H9 (cell line): ENCODE results near the gene IMMP2L. TPM values are rescaled to one million over a fixed set of nuclear protein-coding genes. Genes with fewer than 3 reads are reported as not detected.

Source experiments
- DNase-seq: peaks from one replicate; pipeline ENCODE4 v3.0.0-alpha.2; 2017
- H2AFZ ChIP-seq: one replicate; pipeline ENCODE4 v1.6.1; 2013; ENCODE audit warnings: mild to moderate bottlenecking, low read length, control low read depth, moderate library complexity
- H2AK5ac ChIP-seq: 2 replicates; pipeline ENCODE4 v1.6.1; 2013; ENCODE audit warnings: low read length, control low read depth, mixed read lengths; ENCODE audit not compliant: insufficient read length
- H2BK120ac ChIP-seq: one replicate; pipeline ENCODE4 v1.6.1; 2013; ENCODE audit warnings: low read depth, mild to moderate bottlenecking, low read length, control low read depth, inconsistent platforms; ENCODE audit not compliant: poor library complexity, severe bottlenecking
- H2BK12ac ChIP-seq: 2 replicates; pipeline ENCODE4 v1.6.1; 2013; ENCODE audit warnings: low read length, control low read depth, mixed read lengths, low read depth; ENCODE audit not compliant: insufficient read length
- H2BK15ac ChIP-seq: 2 replicates; pipeline ENCODE4 v1.6.1; 2013; ENCODE audit warnings: low read depth, low read length, control low read depth
- H2BK20ac ChIP-seq: one replicate; pipeline ENCODE4 v1.6.1; 2013; ENCODE audit warnings: low read depth, mild to moderate bottlenecking, low read length, control low read depth, inconsistent platforms; ENCODE audit not compliant: poor library complexity, severe bottlenecking
- H2BK5ac ChIP-seq: 2 replicates; pipeline ENCODE4 v1.6.1; 2013; ENCODE audit warnings: low read length, control low read depth, mixed read lengths; ENCODE audit not compliant: insufficient read length
- H3K14ac ChIP-seq: 2 replicates; pipeline ENCODE4 v1.6.1; 2013; ENCODE audit warnings: low read length, control low read depth; ENCODE audit not compliant: insufficient read depth
- H3K18ac ChIP-seq: 2 replicates; pipeline ENCODE4 v1.6.1; 2013; ENCODE audit warnings: low read depth, mild to moderate bottlenecking, mixed read lengths, low read length, control low read depth; ENCODE audit not compliant: insufficient read length
- H3K23ac ChIP-seq: 2 replicates; pipeline ENCODE4 v1.6.1; 2013; ENCODE audit warnings: low read length, control low read depth, mixed read lengths, low read depth; ENCODE audit not compliant: insufficient read length
- H3K23me2 ChIP-seq: 2 replicates; pipeline ENCODE4 v1.6.1; 2013; ENCODE audit warnings: low read depth, mild to moderate bottlenecking, mixed read lengths, low read length, control low read depth; ENCODE audit not compliant: insufficient read length, poor library complexity, severe bottlenecking
- H3K27ac ChIP-seq: 2 replicates; pipeline ENCODE4 v1.5.1; 2013; ENCODE audit warnings: low read length, control low read depth, mixed read lengths, low read depth; ENCODE audit not compliant: insufficient read length
- H3K27me3 ChIP-seq: 2 replicates; pipeline ENCODE4 v1.6.1; 2013; ENCODE audit warnings: low read length, control low read depth, inconsistent platforms; ENCODE audit not compliant: insufficient read depth
- H3K4ac ChIP-seq: 2 replicates; pipeline ENCODE4 v1.6.1; 2013; ENCODE audit warnings: low read depth, mild to moderate bottlenecking, control low read depth, inconsistent platforms, low read length, moderate library complexity
- H3K4me1 ChIP-seq: 2 replicates; pipeline ENCODE4 v1.6.1; 2013; ENCODE audit warnings: low read length, control low read depth, inconsistent platforms; ENCODE audit not compliant: insufficient read depth
- H3K4me2 ChIP-seq: 2 replicates; pipeline ENCODE4 v1.6.1; 2013; ENCODE audit warnings: low read length, control low read depth, mixed read lengths; ENCODE audit not compliant: insufficient read length, insufficient read depth
- H3K56ac ChIP-seq: 2 replicates; pipeline ENCODE4 v1.6.1; 2013; ENCODE audit warnings: low read depth, mild to moderate bottlenecking, mixed read lengths, low read length, control low read depth; ENCODE audit not compliant: insufficient read length
- H3K79me1 ChIP-seq: 2 replicates; pipeline ENCODE4 v1.6.1; 2013; ENCODE audit warnings: low read depth, mild to moderate bottlenecking, moderate library complexity, low read length, control low read depth, inconsistent platforms; ENCODE audit not compliant: insufficient read depth, poor library complexity, severe bottlenecking
- H3K79me2 ChIP-seq: 2 replicates; pipeline ENCODE4 v1.6.1; 2013; ENCODE audit warnings: low read length, control low read depth, inconsistent platforms; ENCODE audit not compliant: insufficient read depth
- H3K9ac ChIP-seq: 2 replicates; pipeline ENCODE4 v1.6.1; 2013; ENCODE audit warnings: low read length, control low read depth, mixed read lengths; ENCODE audit not compliant: insufficient read length; ENCODE audit errors: extremely low read depth
- H3K9me3 ChIP-seq: one replicate; pipeline ENCODE4 v1.6.1; 2013; ENCODE audit warnings: low read depth, low read length, inconsistent platforms; ENCODE audit not compliant: control insufficient read depth
- H3T11ph ChIP-seq: one replicate; pipeline ENCODE4 v1.6.1; 2013; ENCODE audit warnings: mild to moderate bottlenecking, low read length, control low read depth, inconsistent platforms
- H4K20me1 ChIP-seq: one replicate; pipeline ENCODE4 v1.6.1; 2013; ENCODE audit not compliant: control insufficient read depth, insufficient read length, insufficient read depth
- H4K5ac ChIP-seq: 2 replicates; pipeline ENCODE4 v1.6.1; 2013; ENCODE audit warnings: low read depth, mild to moderate bottlenecking, mixed read lengths, low read length, control low read depth; ENCODE audit not compliant: insufficient read length
- H4K8ac ChIP-seq: replicated peaks from 2 replicates; pipeline ENCODE4 v1.6.1; 2013; ENCODE audit warnings: low read length, control low read depth, mixed read lengths, low read depth; ENCODE audit not compliant: insufficient read length
- H4K91ac ChIP-seq: 2 replicates; pipeline ENCODE4 v1.6.1; 2013; ENCODE audit warnings: low read depth, mild to moderate bottlenecking, moderate library complexity, mixed read lengths, low read length, control low read depth; ENCODE audit not compliant: insufficient read length
- H3K27ac Mint-ChIP-seq, 3 experiments: 2 replicates in 2 of 3; 3 replicates in 1 of 3; pipeline ENCODE4 v1.8.0; 2020 to 2021; ENCODE audit warnings: mixed read lengths in 3 of 3, mild to moderate bottlenecking in 1 of 3, moderate library complexity in 1 of 3
- H3K27me3 Mint-ChIP-seq: 2 replicates; pipeline ENCODE4 v1.8.0; 2021; ENCODE audit warnings: low read depth, mild to moderate bottlenecking, moderate library complexity, mixed read lengths
- H3K36me3 Mint-ChIP-seq, 3 experiments: 2 replicates in 2 of 3; 3 replicates in 1 of 3; pipeline ENCODE4 v1.8.0; 2020 to 2021; ENCODE audit warnings: low read depth in 3 of 3, mixed read lengths in 3 of 3; ENCODE audit not compliant: insufficient read depth in 1 of 3
- H3K4me1 Mint-ChIP-seq, 2 experiments: 2 replicates each; pipeline ENCODE4 v1.8.0; 2020; ENCODE audit warnings: mixed read lengths in 2 of 2
- H3K4me3 Mint-ChIP-seq, 2 experiments: 2 replicates in 1 of 2; 3 replicates in 1 of 2; pipeline ENCODE4 v1.8.0; 2020 to 2021; ENCODE audit warnings: mild to moderate bottlenecking in 2 of 2, mixed read lengths in 2 of 2, moderate library complexity in 1 of 2
- H3K9me3 Mint-ChIP-seq, 2 experiments: 2 replicates in 1 of 2; 3 replicates in 1 of 2; pipeline ENCODE4 v1.8.0; 2020; ENCODE audit warnings: mild to moderate bottlenecking in 2 of 2, mixed read lengths in 2 of 2, moderate library complexity in 1 of 2
- WGBS: extraction: QIAGEN DNeasy Blood & Tissue Kit; methylation state at CpG from one replicate; pipeline ENCODE4 v1.1.7; 2013; ENCODE audit warnings: missing lambda C conversion rate, low lambda C conversion rate, mixed read lengths; ENCODE audit not compliant: insufficient read length; ENCODE audit errors: extremely low coverage; 5-methylcytosine and 5-hydroxymethylcytosine counted together
- total RNA-seq: library from RNA; stranded (reverse); gene quantifications from 2 replicates; pipeline ENCODE4 v1.2.1, GENCODE V29; 2021
- TF ChIP-seq, protein P1 (sequence below): fragments of 200-600 bp; sonication (generic); conservative IDR thresholded peaks from 3 replicates; pipeline ENCODE4 v1.8.0; 2021; ENCODE audit warnings: antibody characterized with exemption, mild to moderate bottlenecking

The IMMP2L gene
- total RNA-seq, 1 experiment from 2014 or later = 14.7 TPM

GRCh38 chr7:111228437-111228836, 333.9 kb downstream of the IMMP2L start:
- Histone ChIP-seq H3K14ac (no peak overlapping the region), H3K9ac (no peak overlapping the region), H4K5ac (no peak overlapping the region), H2BK120ac (no peak overlapping the region), H3K4me2 (no peak overlapping the region), H2AFZ (no peak overlapping the region), H3K27me3 (no peaks in the 10 kb centered on the region), H3K4me1 (no peaks in the 10 kb centered on the region), H3K27ac (no peak overlapping the region), H3K9me3 (no peaks in the 10 kb centered on the region), H2BK15ac (no peak overlapping the region), H3K4ac (no peak overlapping the region), H3K79me2 (no peaks in the 10 kb centered on the region), H4K20me1 (no peaks in the 10 kb centered on the region), H3K23me2 (no peaks in the 10 kb centered on the region), H3K79me1 (no peaks in the 10 kb centered on the region), H3K23ac (no peak overlapping the region), H3K56ac (no peak overlapping the region), H2BK12ac (no peak overlapping the region), H4K8ac (no peak overlapping the region), H3T11ph (no peak overlapping the region), H2AK5ac (no peak overlapping the region), H3K18ac (no peak overlapping the region), H2BK5ac (no peak overlapping the region), H4K91ac (no peak overlapping the region), H2BK20ac (no peak overlapping the region)
- no peak overlapping the region for H3K4me3 Mint-ChIP-seq
- no peaks in the 10 kb centered on the region for H3K27me3 Mint-ChIP-seq
- peaks cover 7 to 8% of the 10 kb centered on the region in 2 experiments for H3K4me1 Mint-ChIP-seq
- DNase-seq = no peak
- H3K27ac Mint-ChIP-seq = no peak overlapping the region
- no peaks in the 10 kb centered on the region; a peak in 1 of 5 replicates for H3K9me3 Mint-ChIP-seq
- H3K36me3 Mint-ChIP-seq = no peaks in the 10 kb centered on the region
- no CpG with 5 or more reads among the region's 1 CpG for WGBS
- TF ChIP-seq, protein P1, sequence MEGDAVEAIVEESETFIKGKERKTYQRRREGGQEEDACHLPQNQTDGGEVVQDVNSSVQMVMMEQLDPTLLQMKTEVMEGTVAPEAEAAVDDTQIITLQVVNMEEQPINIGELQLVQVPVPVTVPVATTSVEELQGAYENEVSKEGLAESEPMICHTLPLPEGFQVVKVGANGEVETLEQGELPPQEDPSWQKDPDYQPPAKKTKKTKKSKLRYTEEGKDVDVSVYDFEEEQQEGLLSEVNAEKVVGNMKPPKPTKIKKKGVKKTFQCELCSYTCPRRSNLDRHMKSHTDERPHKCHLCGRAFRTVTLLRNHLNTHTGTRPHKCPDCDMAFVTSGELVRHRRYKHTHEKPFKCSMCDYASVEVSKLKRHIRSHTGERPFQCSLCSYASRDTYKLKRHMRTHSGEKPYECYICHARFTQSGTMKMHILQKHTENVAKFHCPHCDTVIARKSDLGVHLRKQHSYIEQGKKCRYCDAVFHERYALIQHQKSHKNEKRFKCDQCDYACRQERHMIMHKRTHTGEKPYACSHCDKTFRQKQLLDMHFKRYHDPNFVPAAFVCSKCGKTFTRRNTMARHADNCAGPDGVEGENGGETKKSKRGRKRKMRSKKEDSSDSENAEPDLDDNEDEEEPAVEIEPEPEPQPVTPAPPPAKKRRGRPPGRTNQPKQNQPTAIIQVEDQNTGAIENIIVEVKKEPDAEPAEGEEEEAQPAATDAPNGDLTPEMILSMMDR = no peak
